ENCODE data around the gene CAPNS2.

The CAPNS2 gene

GRCh38 chr16:55566432-55567175, at the start of gene CAPNS2:
Gene CAPNS2 (plus strand): TSS chr16:55566684. CDS start chr16:55566757, 73 bp downstream.
- DNase-seq: no peak

DNA sequence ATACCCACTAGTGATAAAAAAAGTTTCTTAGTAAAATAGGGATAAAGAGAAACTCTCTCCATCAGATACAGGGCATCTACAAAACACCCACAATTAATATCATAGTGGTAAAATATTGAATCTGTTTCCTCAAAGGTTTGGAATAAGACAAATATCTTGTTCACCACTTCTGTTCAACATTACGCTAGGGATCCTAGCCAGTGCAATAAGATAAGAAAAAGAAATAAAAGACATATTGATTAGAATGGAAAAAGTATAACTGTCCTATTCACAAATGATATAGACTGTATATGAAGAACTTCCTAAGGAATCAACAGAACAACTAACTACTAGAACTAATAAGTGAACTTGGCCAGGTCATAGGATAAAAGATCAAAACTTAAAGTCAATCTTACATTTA, 44.7 kb upstream of the CAPNS2 start:
- DNase-seq: no peak

- DNase-seq: no peak
Measured at GRCh38 chr16:55526441-55526840, 40.0 kb upstream of the CAPNS2 start.

- no peak for DNase-seq
Measured at GRCh38 chr16:55527885-55528284, 38.6 kb upstream of the CAPNS2 start.

DNA sequence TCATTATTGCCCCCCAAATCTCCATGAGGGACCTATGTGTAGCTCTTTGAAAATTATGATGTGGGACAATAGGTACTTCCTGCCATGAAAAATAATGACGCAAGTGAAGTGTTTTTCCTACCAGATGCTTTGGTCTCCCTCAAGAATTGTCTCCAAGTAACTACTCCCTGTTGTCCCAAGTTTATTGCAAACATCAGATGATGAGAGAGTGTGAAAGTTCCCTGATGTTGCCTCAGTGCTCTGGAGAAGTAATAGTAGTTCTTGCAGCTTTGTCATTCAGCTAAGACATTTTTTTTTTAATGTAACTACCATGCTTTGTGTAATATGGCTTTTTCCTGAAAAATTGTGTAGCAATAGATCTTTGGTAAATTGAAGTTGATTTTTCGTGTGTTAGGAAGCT, 37.5 kb upstream of the CAPNS2 start:
- DNase-seq: no peak

- no peak for DNase-seq
Measured at GRCh38 chr16:55530316-55530856, 36.1 kb upstream of the CAPNS2 start.

- DNase-seq: no peak
Measured at GRCh38 chr16:55532227-55532626, 34.3 kb upstream of the CAPNS2 start.

DNA sequence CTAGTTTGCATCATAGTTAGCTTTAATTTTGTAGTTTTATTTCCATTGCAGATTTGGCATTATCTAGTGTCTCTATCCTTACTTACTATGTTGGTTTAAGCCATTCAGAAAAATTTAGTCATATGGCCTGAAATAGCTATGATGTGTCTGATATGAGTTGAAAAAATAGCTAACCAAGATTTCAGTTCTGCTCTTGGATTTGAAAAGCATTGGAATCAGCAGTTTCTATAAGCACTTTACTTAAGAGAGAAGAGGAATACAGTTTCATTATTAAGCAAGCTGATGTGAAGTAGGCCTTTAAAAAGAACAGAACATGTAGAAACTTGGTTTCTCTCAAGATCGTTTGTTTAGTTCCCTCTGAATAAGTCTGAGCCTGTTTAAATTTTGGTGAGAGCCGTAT, 31.7 kb upstream of the CAPNS2 start:
- no peak for DNase-seq

- no peak for DNase-seq
Measured at GRCh38 chr16:55539049-55539448, 27.4 kb upstream of the CAPNS2 start.

DNA sequence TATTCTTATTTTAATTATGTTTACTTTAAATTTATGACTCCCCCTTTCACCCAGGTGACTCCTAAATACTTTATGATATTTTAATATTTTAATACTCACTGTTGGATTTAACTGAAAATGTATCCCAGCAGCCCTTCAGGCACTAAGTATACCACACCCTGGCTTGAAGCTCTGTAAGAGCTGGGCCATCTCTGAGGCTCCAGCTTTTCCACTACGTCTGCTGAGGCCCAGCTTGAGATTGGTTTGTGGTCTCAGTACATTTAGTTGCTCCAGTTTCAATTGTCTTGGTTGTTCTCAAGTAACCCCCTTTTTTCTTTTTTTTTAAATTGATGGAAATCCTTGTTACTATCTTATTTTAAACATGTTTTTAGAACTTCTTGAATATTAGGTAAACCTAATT, 27.0 kb upstream of the CAPNS2 start:
- no peak for DNase-seq

GRCh38 chr16:55540221-55540620, 26.3 kb upstream of the CAPNS2 start:
- no peak for DNase-seq

- no peak for DNase-seq
Measured at GRCh38 chr16:55542459-55543082, 23.9 kb upstream of the CAPNS2 start.

DNA sequence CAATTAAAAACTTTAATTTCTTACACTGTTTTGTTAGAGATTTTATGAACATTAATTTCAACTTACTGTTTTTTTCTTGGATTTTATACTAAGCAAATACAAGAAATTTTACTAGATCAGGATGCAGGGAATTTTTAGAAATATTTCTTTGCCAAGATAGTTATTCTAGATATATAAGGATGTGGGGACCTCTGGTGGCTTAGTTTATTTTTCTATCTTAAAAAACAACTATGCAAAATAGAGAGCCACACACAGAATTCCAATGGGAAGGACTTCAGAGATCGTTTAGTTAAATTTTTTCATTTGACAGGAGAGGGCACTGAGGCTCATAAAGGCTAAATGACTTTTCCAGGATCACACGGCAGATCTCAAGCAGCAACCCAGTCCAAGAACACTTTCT, 23.0 kb upstream of the CAPNS2 start:
- DNase-seq: no peak

GRCh38 chr16:55552621-55553020, 13.9 kb upstream of the CAPNS2 start:
- no peak for DNase-seq

GRCh38 chr16:55555436-55555835, 11.0 kb upstream of the CAPNS2 start:
- DNase-seq: no peak

DNA sequence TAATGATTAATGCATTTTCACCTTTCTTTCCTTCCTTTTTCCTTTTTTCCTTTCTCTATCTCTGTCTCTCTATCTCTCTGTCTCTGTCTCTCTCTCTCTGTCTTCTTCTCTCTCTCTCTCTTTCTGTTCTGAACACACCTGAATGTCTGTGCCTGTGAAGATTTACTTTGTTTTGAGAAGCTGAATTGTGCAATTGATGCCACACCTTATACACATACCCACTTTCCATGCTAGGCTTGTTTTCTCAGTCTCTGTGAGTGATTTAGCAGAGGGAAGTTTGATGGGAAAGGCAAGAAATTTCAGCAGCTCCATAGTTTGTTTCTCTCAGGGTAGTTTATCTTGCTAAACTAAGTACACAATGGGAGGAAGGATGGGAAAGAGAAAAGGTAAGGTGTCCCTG, 9.3 kb upstream of the CAPNS2 start:
- DNase-seq: no peak

GRCh38 chr16:55559233-55559632, 7.3 kb upstream of the CAPNS2 start:
- DNase-seq: no peak

GRCh38 chr16:55559933-55560516, 6.5 kb upstream of the CAPNS2 start:
- DNase-seq: no peak

DNA sequence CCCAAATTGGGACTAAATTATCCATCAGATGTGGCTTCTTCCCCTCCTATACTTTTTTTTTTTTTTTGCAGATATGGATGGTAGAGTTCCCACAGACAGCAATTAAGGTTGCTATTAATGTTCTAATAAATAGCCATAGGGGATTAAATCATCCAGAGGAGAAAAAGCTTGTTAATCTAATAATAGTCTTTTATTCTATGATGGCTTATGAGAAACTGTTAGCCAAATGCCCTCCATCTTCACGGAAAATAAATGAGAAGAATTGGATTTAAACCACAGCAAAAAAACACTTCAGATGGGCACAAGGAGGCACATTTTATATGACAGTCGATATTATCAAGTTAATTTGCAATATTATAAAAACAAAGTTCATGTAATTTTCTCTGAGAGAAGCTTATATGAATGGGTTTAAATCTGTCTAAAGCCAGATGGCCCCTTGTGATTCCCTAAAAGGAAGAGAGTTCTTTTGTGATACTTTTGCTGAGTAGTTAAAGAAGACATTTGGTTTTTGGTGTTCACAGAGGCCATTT, 5.1 kb upstream of the CAPNS2 start:
- DNase-seq: no peak

DNA sequence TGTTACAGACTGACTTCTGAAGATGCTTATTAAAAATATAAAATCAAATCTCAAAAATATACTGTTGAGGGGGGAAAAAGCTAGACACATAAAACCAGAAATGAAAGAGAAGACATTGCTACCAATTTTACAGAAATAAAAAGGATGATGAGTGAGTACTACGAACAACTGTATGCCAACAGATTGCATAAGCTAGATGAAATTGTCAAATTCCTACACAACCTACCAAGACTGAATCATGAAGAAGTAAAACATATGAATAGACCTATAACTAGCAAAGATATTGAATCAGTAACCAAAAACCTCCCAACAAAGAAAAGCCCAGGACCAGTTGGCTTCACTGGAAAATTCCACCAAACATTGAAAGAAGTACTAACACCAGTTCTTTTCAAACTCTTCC, 3.5 kb upstream of the CAPNS2 start:
- DNase-seq: no peak

- no peak for DNase-seq
Measured at GRCh38 chr16:55563797-55564196, 2.7 kb upstream of the CAPNS2 start.

- no peak for DNase-seq
Measured at GRCh38 chr16:55565086-55565485, 1.4 kb upstream of the CAPNS2 start.

- no peak for DNase-seq
Measured at GRCh38 chr16:55567382-55567781, 898 bp downstream of the CAPNS2 start.

DNA sequence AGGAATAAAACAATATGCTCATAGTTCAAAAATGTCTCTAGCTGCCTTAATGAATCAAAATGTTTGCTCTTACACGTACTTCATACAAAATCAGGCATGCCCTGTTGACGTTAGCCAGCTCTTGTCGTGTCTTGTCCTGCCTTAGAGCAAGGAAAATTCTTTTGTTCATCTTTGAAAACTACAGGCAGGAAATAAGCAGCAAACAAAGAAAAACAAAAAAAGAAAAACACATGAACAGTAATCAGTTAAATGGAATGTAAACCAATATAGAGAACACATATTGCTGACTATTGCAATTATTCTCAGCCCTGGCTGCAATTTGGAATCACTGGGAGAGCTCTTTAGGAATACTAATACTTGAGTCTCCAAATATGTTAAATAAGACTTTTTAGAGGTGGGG, 1.7 kb downstream of the CAPNS2 start:
- DNase-seq: no peak

Data from CD4-positive, alpha-beta T cell treated with Interferon gamma for 1 hour (primary cell).